ENCODE measurements around the gene ZIC5.

DNA sequence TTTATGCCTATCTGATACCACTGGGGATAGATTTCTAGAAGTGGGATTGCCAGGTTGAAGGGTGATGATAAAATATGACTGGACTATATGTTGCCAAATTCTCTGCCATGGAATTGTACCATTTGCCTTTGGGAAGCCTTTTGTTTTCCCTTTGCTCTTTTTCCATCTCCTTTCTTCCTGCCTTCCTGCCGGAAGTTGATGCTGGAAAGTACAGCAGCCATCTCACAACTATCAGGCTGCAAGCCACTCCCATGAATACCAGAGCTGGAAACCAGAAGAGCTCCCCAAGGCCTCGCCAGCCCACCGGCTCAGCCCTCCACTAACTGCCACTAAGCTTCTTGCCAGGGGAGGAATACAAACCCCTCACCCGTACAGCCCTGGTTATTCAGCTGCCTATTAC lies 29.7 kb downstream of the ZIC5 start:
- no peak for TF ChIP-seq CTCF (IDR thresholded peaks at IDR 0.05)
- no peak for TF ChIP-seq POLR2A (IDR thresholded peaks at IDR 0.05)
